ENCODE measurements around the gene ACVR1B. TPM values are rescaled to one million over a fixed set of nuclear protein-coding genes. Genes with fewer than 3 reads are reported as not detected.

Gene ACVR1B
- total and polyA plus RNA-seq, 2 of the 8 experiments (the other 6 are each of a cell fraction or from before 2014, with no cell fraction given) = 16.0 to 19.2 TPM

DNA sequence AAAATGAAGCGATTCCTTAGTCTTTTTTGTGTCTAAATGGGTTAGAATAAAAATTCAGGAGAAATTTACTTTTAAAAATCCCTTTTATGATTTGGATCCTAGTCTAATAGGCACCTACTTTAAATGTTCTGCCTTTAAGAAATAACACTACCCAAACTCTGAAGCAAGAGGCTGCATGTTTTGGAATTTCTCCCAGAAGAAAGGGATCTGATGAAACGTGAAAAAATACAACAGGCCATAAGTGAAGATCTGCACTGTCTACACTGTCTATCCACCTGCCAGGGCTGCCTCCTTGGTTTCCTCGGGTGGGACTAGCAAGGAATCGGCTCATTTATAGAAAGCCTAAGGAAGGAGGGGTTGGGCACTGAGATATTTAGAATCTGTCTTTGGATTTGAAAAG, 22.1 kb downstream of the ACVR1B start:
- H3K56ac ChIP-seq (replicated peaks; ENCODE audit: insufficient read length, low read depth, low read length) = no peak overlapping the region
- H3K79me2 ChIP-seq (ENCODE audit: control insufficient read depth in 1 of 2, insufficient read depth in 2 of 2, low read length in 2 of 2) = peaks cover 0 to 11% of the 10 kb centered on the region in 2 experiments; a peak in 1 of 4 replicates
- CTCF ChIA-PET (ENCODE audit: partially characterized antibody) = interaction anchor here (1.2 to 4.6 kb wide), 4 partner anchors 20 to 73 kb away, joined by 3 to 55 read pairs (median 14); no protein-coding TSS in a partner anchor
- H3K4ac ChIP-seq (replicated peaks; ENCODE audit: insufficient read length, low read depth, low read length) = no peak overlapping the region
- H3K4me1 ChIP-seq (replicated peaks in 1 of 4; ENCODE audit: control insufficient read depth in 3 of 4, insufficient read depth in 4 of 4, low read length in 3 of 4) = peaks cover 3 to 10% (median 6%) of the 10 kb centered on the region in 4 experiments; a peak in 5 of 7 replicates
- H3K4me2 ChIP-seq (ENCODE audit: insufficient read depth in 1 of 2, low read depth in 2 of 2, low read length in 2 of 2) = no peak overlapping the region
- H4K5ac ChIP-seq (ENCODE audit: insufficient read length, low read depth, low read length) = no peak overlapping the region
- POLR2A ChIA-PET (ENCODE audit: partially characterized antibody) = no interaction called here
- H3K27ac ChIP-seq (ENCODE audit: low read depth, low read length) = no peak overlapping the region
- no peak overlapping the region for H2BK12ac ChIP-seq (ENCODE audit: low read depth, low read length)
- no peak overlapping the region for H3K14ac ChIP-seq (ENCODE audit: insufficient read length)
- H4K91ac ChIP-seq (replicated peaks; ENCODE audit: insufficient read length, low read length) = no peak overlapping the region
- H2AK5ac ChIP-seq (ENCODE audit: low read depth, low read length) = no peak overlapping the region
- 93% methylated on average over 4 of the region's 4 CpGs; no CpG with 5 or more reads in 1 of the 2 experiments for WGBS, 2 experiments (ENCODE audit: extremely low coverage in 1 of 2, insufficient coverage in 1 of 2, insufficient read length in 1 of 2, insufficient replicate concordance in 2 of 2, low coverage in 1 of 2, low lambda C conversion rate in 2 of 2, missing lambda C conversion rate in 1 of 2)
- H2AFZ ChIP-seq (ENCODE audit: low read length) = no peak overlapping the region
- peaks cover 7 to 18% of the 10 kb centered on the region in 2 experiments for H4K20me1 ChIP-seq (replicated peaks in 1 of 2; ENCODE audit: control insufficient read depth in 1 of 2, insufficient read depth in 2 of 2, low read length in 2 of 2)
- DNase-seq (ENCODE audit: low read depth in 1 of 2, low spot score in 2 of 2) (no peak), FAIRE-seq (no peak)
- TF ChIP-seq SIRT6 (IDR thresholded peaks at IDR 0.05; ENCODE audit: low read length) = no peak
- TF ChIP-seq RXRA (IDR thresholded peaks at IDR 0.05; ENCODE audit: insufficient read depth, low read depth, low read length) = no peak
- no peak for TF ChIP-seq CTBP2 (IDR thresholded peaks at IDR 0.05; ENCODE audit: borderline replicate concordance, insufficient read depth, insufficient read length, low read length)
- no peak for TF ChIP-seq CREB1 (IDR thresholded peaks at IDR 0.05)
- H3K18ac ChIP-seq (ENCODE audit: extremely low read depth, low read length) = no peak overlapping the region
- no peak overlapping the region for H3K23ac ChIP-seq (ENCODE audit: insufficient read length)
- peaks cover 2 to 17% (median 9%) of the 10 kb centered on the region in 4 experiments; a peak in 7 of 8 replicates for H3K36me3 ChIP-seq (ENCODE audit: control insufficient read depth in 2 of 4, insufficient read depth in 4 of 4, low read length in 3 of 4)
- H2BK120ac ChIP-seq (replicated peaks; ENCODE audit: low read depth, low read length) = no peak overlapping the region
- no peak overlapping the region for H4K8ac ChIP-seq (ENCODE audit: extremely low read depth, insufficient read depth, low read length)
- H3K9me3 ChIP-seq (ENCODE audit: insufficient read depth in 2 of 2, low read depth in 1 of 2, low read length in 1 of 2) = no peaks in the 10 kb centered on the region
- H3K23me2 ChIP-seq (ENCODE audit: low read depth, low read length) = no peaks in the 10 kb centered on the region
- no peak overlapping the region for H3K9ac ChIP-seq (replicated peaks in 1 of 4; ENCODE audit: extremely low read depth in 1 of 4, low read depth in 3 of 4, low read length in 3 of 4)
- H2BK15ac ChIP-seq (ENCODE audit: low read length) = no peak overlapping the region
- H3K79me1 ChIP-seq (ENCODE audit: low read depth, low read length) = peaks cover 6% of the 10 kb centered on the region; the same call in 1 of the 2 replicates
- H2BK20ac ChIP-seq (ENCODE audit: low read length) = no peak overlapping the region
- no peaks in the 10 kb centered on the region for H3K27me3 ChIP-seq (replicated peaks in 1 of 4; ENCODE audit: control insufficient read depth in 3 of 4, extremely low read depth in 1 of 4, insufficient read depth in 3 of 4, low read length in 3 of 4)
- no peak overlapping the region for H3K4me3 ChIP-seq (ENCODE audit: extremely low read depth in 1 of 4, insufficient read depth in 2 of 4, low read depth in 3 of 4, low read length in 4 of 4)
- H2BK5ac ChIP-seq (ENCODE audit: low read depth, low read length) = no peak overlapping the region
